Measurements from ENCODE around the gene CDH16. TPM values are rescaled to one million over a fixed set of nuclear protein-coding genes. Genes with fewer than 3 reads are reported as not detected.
"Not testable (repeated sequence)": the region's sequence is repeated elsewhere in the genome, so short reads cannot be mapped to it uniquely, and the experiment has no call there.

The CDH16 gene
- total RNA-seq, 1 experiment from 2014 or later = not detected

- no peaks in the 10 kb centered on the region for H3K9me2 ChIP-seq (replicated peaks; ENCODE audit: insufficient read depth, low read length)
- no peak overlapping the region for H3K4me2 ChIP-seq (ENCODE audit: low read depth, low read length, poor library complexity, severe bottlenecking)
- no peaks in the 10 kb centered on the region for H3K9me3 ChIP-seq (ENCODE audit: low read length)
- H3K36me3 ChIP-seq (ENCODE audit: insufficient read depth, low read length) = no peaks in the 10 kb centered on the region
- H3K9ac ChIP-seq (ENCODE audit: low read length) = no peak overlapping the region
- DNase-seq = no peak
- H4K20me1 ChIP-seq (ENCODE audit: insufficient read depth, low read depth, low read length) = no peaks in the 10 kb centered on the region
- no peak overlapping the region for H3K27ac ChIP-seq (ENCODE audit: low read length)
- no peak overlapping the region for H2AFZ ChIP-seq (ENCODE audit: low read length)
- H3K79me2 ChIP-seq (ENCODE audit: low read length) = peaks cover 22% of the 10 kb centered on the region
- peaks cover 30% of the 10 kb centered on the region for H3K4me1 ChIP-seq (ENCODE audit: low read length)
- H3K4me3 ChIP-seq (ENCODE audit: low read length) = no peak overlapping the region
- no peaks in the 10 kb centered on the region for H3K27me3 ChIP-seq (ENCODE audit: low read length)
Observed at GRCh38 chr16:66878067-66878466, 40.6 kb downstream of the CDH16 start.

GRCh38 chr16:66874079-66874775, 44.5 kb downstream of the CDH16 start:
- Histone ChIP-seq H3K4me1 (ENCODE audit: low read length) (peaks cover 20% of the 10 kb centered on the region), H4K20me1 (ENCODE audit: insufficient read depth, low read depth, low read length) (no peaks in the 10 kb centered on the region), H3K9me3 (ENCODE audit: low read length) (no peaks in the 10 kb centered on the region), H3K79me2 (ENCODE audit: low read length) (no peaks in the 10 kb centered on the region), H3K9ac (ENCODE audit: low read length) (no peak overlapping the region), H2AFZ (ENCODE audit: low read length) (no peak overlapping the region), H3K4me2 (ENCODE audit: low read depth, low read length, poor library complexity, severe bottlenecking) (no peak overlapping the region), H3K4me3 (ENCODE audit: low read length) (no peak overlapping the region), H3K36me3 (ENCODE audit: insufficient read depth, low read length) (no peaks in the 10 kb centered on the region), H3K9me2 (replicated peaks; ENCODE audit: insufficient read depth, low read length) (no peaks in the 10 kb centered on the region), H3K27ac (ENCODE audit: low read length) (no peak overlapping the region), H3K27me3 (ENCODE audit: low read length) (no peaks in the 10 kb centered on the region)
- DNase-seq = no peak

DNA sequence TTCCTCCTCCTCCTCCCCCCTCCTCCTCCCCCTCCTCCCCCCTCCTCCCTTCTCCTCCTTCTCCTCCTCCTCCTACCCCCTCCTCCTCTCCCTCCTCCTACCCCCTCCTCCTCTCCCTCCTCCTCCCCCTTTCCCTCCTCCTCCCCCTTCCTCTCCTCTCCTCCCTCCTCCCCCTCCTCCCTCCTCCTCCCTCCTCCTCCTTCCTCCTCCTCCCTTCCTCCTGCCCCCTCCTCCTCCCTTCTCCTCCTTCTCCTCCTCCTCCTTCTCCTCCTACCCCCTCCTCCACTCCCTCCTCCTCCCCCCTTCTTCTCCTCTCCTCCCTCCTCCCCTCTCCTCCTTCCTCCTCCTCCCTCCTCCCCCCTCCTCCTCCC, 45.0 kb downstream of the CDH16 start:
- Histone ChIP-seq H3K36me3 (ENCODE audit: insufficient read depth, low read length) (no peaks in the 10 kb centered on the region), H4K20me1 (ENCODE audit: insufficient read depth, low read depth, low read length) (no peaks in the 10 kb centered on the region), H3K9me2 (replicated peaks; ENCODE audit: insufficient read depth, low read length) (no peaks in the 10 kb centered on the region), H3K9me3 (ENCODE audit: low read length) (no peaks in the 10 kb centered on the region), H3K27ac (ENCODE audit: low read length) (no peak overlapping the region), H3K9ac (ENCODE audit: low read length) (no peak overlapping the region), H3K4me1 (ENCODE audit: low read length) (peaks cover 20% of the 10 kb centered on the region), H3K4me2 (ENCODE audit: low read depth, low read length, poor library complexity, severe bottlenecking) (no peak overlapping the region), H3K79me2 (ENCODE audit: low read length) (no peaks in the 10 kb centered on the region), H3K27me3 (ENCODE audit: low read length) (no peaks in the 10 kb centered on the region), H2AFZ (ENCODE audit: low read length) (no peak overlapping the region), H3K4me3 (ENCODE audit: low read length) (no peak overlapping the region)
- no peak for DNase-seq

DNA sequence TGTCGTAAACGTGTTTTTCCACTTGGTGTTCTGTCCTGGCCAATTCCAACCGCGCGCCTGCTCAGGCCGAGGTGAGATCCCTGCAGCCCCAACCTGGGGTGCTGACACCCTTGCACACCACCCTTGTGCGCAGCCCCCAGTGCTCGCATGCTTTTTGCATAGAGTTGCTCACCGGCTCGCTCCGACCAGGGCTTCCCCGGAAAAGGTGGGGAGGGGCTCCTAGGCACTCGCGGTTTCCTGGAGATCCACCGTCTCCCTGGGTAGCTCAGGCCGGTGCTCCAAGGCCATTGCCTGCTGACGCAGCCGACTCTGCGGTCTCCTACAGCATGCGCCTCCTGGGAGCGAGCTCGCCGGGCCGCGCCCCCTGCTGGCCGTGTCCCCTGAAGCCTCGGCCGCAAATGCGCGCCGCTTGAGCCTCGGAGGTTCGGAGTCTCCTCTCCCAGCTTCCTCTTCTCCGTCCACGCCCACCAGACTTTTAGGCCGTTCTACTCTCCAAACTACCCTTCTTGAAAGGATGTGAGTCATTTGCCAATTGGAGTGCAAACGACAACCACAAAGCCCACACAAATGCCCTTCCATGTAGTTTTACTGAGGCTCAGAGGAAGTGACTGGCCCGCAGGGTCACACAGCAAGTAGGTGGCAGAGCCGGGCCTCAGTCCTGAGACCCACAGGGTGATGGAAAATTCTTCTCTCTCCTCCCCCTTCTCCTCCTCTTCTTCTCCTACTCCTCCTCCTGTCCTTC, 45.6 kb downstream of the CDH16 start:
- H3K4me1 ChIP-seq (ENCODE audit: low read length) = peaks cover 15% of the 10 kb centered on the region
- peak overlapping the region; percentile 62 for H3K4me3 ChIP-seq (ENCODE audit: low read length)
- H4K20me1 ChIP-seq (ENCODE audit: insufficient read depth, low read depth, low read length) = no peaks in the 10 kb centered on the region
- DNase-seq = peak; percentile 95
- no peaks in the 10 kb centered on the region for H3K9me2 ChIP-seq (replicated peaks; ENCODE audit: insufficient read depth, low read length)
- no peaks in the 10 kb centered on the region for H3K79me2 ChIP-seq (ENCODE audit: low read length)
- H3K9ac ChIP-seq (ENCODE audit: low read length) = peak overlapping the region; percentile 62
- H3K4me2 ChIP-seq (ENCODE audit: low read depth, low read length, poor library complexity, severe bottlenecking) = peak overlapping the region; percentile 74
- no peak overlapping the region for H3K27ac ChIP-seq (ENCODE audit: low read length)
- H2AFZ ChIP-seq (ENCODE audit: low read length) = peak overlapping the region; percentile 86
- no peaks in the 10 kb centered on the region for H3K36me3 ChIP-seq (ENCODE audit: insufficient read depth, low read length)
- no peaks in the 10 kb centered on the region for H3K9me3 ChIP-seq (ENCODE audit: low read length)
- H3K27me3 ChIP-seq (ENCODE audit: low read length) = no peaks in the 10 kb centered on the region

GRCh38 chr16:66872559-66872942, 46.1 kb downstream of the CDH16 start:
- Histone ChIP-seq H3K4me3 (ENCODE audit: low read length) (peak overlapping the region; percentile 62), H3K4me1 (ENCODE audit: low read length) (peaks cover 12% of the 10 kb centered on the region), H3K27ac (ENCODE audit: low read length) (no peak overlapping the region), H3K4me2 (ENCODE audit: low read depth, low read length, poor library complexity, severe bottlenecking) (peak overlapping the region; percentile 74), H3K79me2 (ENCODE audit: low read length) (no peaks in the 10 kb centered on the region), H4K20me1 (ENCODE audit: insufficient read depth, low read depth, low read length) (no peaks in the 10 kb centered on the region), H2AFZ (ENCODE audit: low read length) (peak overlapping the region; percentile 86), H3K9me2 (replicated peaks; ENCODE audit: insufficient read depth, low read length) (no peaks in the 10 kb centered on the region), H3K9ac (ENCODE audit: low read length) (peak overlapping the region; percentile 62), H3K9me3 (ENCODE audit: low read length) (no peaks in the 10 kb centered on the region), H3K36me3 (ENCODE audit: insufficient read depth, low read length) (no peaks in the 10 kb centered on the region), H3K27me3 (ENCODE audit: low read length) (no peaks in the 10 kb centered on the region)
- no peak for DNase-seq

- Histone ChIP-seq H3K4me3 (ENCODE audit: low read length) (no peak overlapping the region), H3K27ac (ENCODE audit: low read length) (no peak overlapping the region), H3K79me2 (ENCODE audit: low read length) (no peaks in the 10 kb centered on the region), H3K27me3 (ENCODE audit: low read length) (no peaks in the 10 kb centered on the region), H3K9me3 (ENCODE audit: low read length) (no peaks in the 10 kb centered on the region), H3K36me3 (ENCODE audit: insufficient read depth, low read length) (no peaks in the 10 kb centered on the region), H2AFZ (ENCODE audit: low read length) (no peak overlapping the region), H3K4me2 (ENCODE audit: low read depth, low read length, poor library complexity, severe bottlenecking) (no peak overlapping the region), H3K4me1 (ENCODE audit: low read length) (peaks cover 12% of the 10 kb centered on the region), H3K9ac (ENCODE audit: low read length) (no peak overlapping the region), H4K20me1 (ENCODE audit: insufficient read depth, low read depth, low read length) (no peaks in the 10 kb centered on the region), H3K9me2 (replicated peaks; ENCODE audit: insufficient read depth, low read length) (no peaks in the 10 kb centered on the region)
- DNase-seq = no peak
Observed at GRCh38 chr16:66871840-66872239, 46.8 kb downstream of the CDH16 start.

GRCh38 chr16:66871363-66871762, 47.3 kb downstream of the CDH16 start:
- not testable (repeated sequence) for H3K9ac ChIP-seq (ENCODE audit: low read length); H3K4me2 ChIP-seq (ENCODE audit: low read depth, low read length, poor library complexity, severe bottlenecking); H3K36me3 ChIP-seq (ENCODE audit: insufficient read depth, low read length); H3K27ac ChIP-seq (ENCODE audit: low read length); DNase-seq; H4K20me1 ChIP-seq (ENCODE audit: insufficient read depth, low read depth, low read length); H3K79me2 ChIP-seq (ENCODE audit: low read length); H3K27me3 ChIP-seq (ENCODE audit: low read length); H3K9me2 ChIP-seq (replicated peaks; ENCODE audit: insufficient read depth, low read length); H2AFZ ChIP-seq (ENCODE audit: low read length); H3K4me3 ChIP-seq (ENCODE audit: low read length); H3K9me3 ChIP-seq (ENCODE audit: low read length)
- peaks cover 12% of the 10 kb centered on the region for H3K4me1 ChIP-seq (ENCODE audit: low read length)

GRCh38 chr16:66869424-66869823, 49.3 kb downstream of the CDH16 start:
- Histone ChIP-seq H2AFZ (ENCODE audit: low read length) (no peak overlapping the region), H3K36me3 (ENCODE audit: insufficient read depth, low read length) (no peaks in the 10 kb centered on the region), H3K9ac (ENCODE audit: low read length) (no peak overlapping the region), H3K4me3 (ENCODE audit: low read length) (no peak overlapping the region), H3K9me2 (replicated peaks; ENCODE audit: insufficient read depth, low read length) (no peaks in the 10 kb centered on the region), H4K20me1 (ENCODE audit: insufficient read depth, low read depth, low read length) (no peaks in the 10 kb centered on the region), H3K9me3 (ENCODE audit: low read length) (no peaks in the 10 kb centered on the region), H3K27me3 (ENCODE audit: low read length) (no peaks in the 10 kb centered on the region), H3K4me2 (ENCODE audit: low read depth, low read length, poor library complexity, severe bottlenecking) (no peak overlapping the region), H3K4me1 (ENCODE audit: low read length) (peaks cover 9% of the 10 kb centered on the region), H3K27ac (ENCODE audit: low read length) (no peak overlapping the region), H3K79me2 (ENCODE audit: low read length) (no peaks in the 10 kb centered on the region)
- DNase-seq = no peak
